Jurkat, Clone E6-1 (cell line): ENCODE measurements around the gene ACOXL.

Experiments
- DNase-seq: peaks from one replicate; pipeline ENCODE4 v3.0.0-alpha.2; 2011; ENCODE audit warnings: low read depth, low spot score
- H3K4me3 ChIP-seq: 2 replicates; pipeline ENCODE4 v1.5.1; 2011; ENCODE audit warnings: mild to moderate bottlenecking, low read length, control low read depth, moderate library complexity

The ACOXL gene

GRCh38 chr2:110978148-110978547, 245.8 kb downstream of the ACOXL start:
- no peak for DNase-seq

GRCh38 chr2:110978756-110979470, 246.5 kb downstream of the ACOXL start:
- DNase-seq, result no peak
- H3K4me3 ChIP-seq, result no peak overlapping the region

More at GRCh38 chr2:110978148-110978547, 245.8 kb downstream of the ACOXL start:
- no peak overlapping the region for H3K4me3 ChIP-seq

GRCh38 chr2:110979471-110980338, 247.3 kb downstream of the ACOXL start:
- no peak overlapping the region for H3K4me3 ChIP-seq
- no peak for DNase-seq

- DNase-seq, result no peak
- H3K4me3 ChIP-seq, result no peak overlapping the region
These were observed 248.1 kb downstream of the ACOXL start for GRCh38 chr2:110980339-110981062.

- DNase-seq, result no peak
- no peak overlapping the region for H3K4me3 ChIP-seq
These were observed 250.8 kb downstream of the ACOXL start for GRCh38 chr2:110983133-110983532.

GRCh38 chr2:110984694-110985490, 252.5 kb downstream of the ACOXL start:
- no peak for DNase-seq
- H3K4me3 ChIP-seq, result no peak overlapping the region

- H3K4me3 ChIP-seq, result no peak overlapping the region
- DNase-seq, result no peak
These were observed 258.1 kb downstream of the ACOXL start for GRCh38 chr2:110990440-110990839.

GRCh38 chr2:110991911-110992310, 259.5 kb downstream of the ACOXL start:
- DNase-seq, result no peak
- H3K4me3 ChIP-seq, result no peak overlapping the region

GRCh38 chr2:110992886-110993285, 260.5 kb downstream of the ACOXL start:
- H3K4me3 ChIP-seq, result no peak overlapping the region
- DNase-seq, result no peak

GRCh38 chr2:110993557-110994231, 261.3 kb downstream of the ACOXL start:
- peak; percentile 24 for DNase-seq
- H3K4me3 ChIP-seq, result no peak overlapping the region

GRCh38 chr2:110994250-110994961, 262.0 kb downstream of the ACOXL start:
- peak; percentile 73 for DNase-seq
- no peak overlapping the region for H3K4me3 ChIP-seq

GRCh38 chr2:110995911-110996310, 263.5 kb downstream of the ACOXL start:
- DNase-seq, result no peak
- H3K4me3 ChIP-seq, result no peak overlapping the region

GRCh38 chr2:110997331-110998045, 265.1 kb downstream of the ACOXL start:
- DNase-seq, result no peak
- no peak overlapping the region for H3K4me3 ChIP-seq

- no peak overlapping the region for H3K4me3 ChIP-seq
- DNase-seq, result no peak
These were observed 265.9 kb downstream of the ACOXL start for GRCh38 chr2:110998311-110998710.

- DNase-seq, result peak; percentile 65
- no peak overlapping the region for H3K4me3 ChIP-seq
These were observed 267.3 kb downstream of the ACOXL start for GRCh38 chr2:110999626-111000025.

- peak; percentile 46 for DNase-seq
- no peak overlapping the region for H3K4me3 ChIP-seq
These were observed 272.9 kb downstream of the ACOXL start for GRCh38 chr2:111005307-111005706.

- H3K4me3 ChIP-seq, result no peak overlapping the region
- DNase-seq, result no peak
These were observed 273.4 kb downstream of the ACOXL start for GRCh38 chr2:111005821-111006220.
